Measurements from ENCODE around the gene USHBP1.
A peak's percentile ranks its signal among the peaks of the same experiment; 100 is the strongest.

Gene USHBP1

DNA sequence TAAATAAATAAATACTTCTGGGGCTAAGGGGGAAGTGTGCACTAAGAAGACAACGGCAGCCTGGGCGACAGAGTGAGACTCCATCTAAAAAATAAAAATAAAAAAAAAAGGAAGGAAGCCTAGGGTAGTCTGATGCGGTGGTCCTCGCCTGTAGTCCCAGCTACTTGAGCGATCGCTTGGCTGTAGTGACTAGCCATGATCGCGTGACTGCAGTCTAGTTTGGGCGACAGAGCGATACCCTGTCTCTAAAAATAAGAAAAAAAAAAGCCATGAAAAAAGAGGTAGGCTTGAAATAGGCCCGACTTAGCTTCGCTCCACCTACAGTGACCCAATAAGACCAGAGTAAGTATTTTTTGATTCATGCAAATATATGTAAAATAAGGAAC lies 2.0 kb upstream of the USHBP1 start:
- DNase-seq: no peak

DNA sequence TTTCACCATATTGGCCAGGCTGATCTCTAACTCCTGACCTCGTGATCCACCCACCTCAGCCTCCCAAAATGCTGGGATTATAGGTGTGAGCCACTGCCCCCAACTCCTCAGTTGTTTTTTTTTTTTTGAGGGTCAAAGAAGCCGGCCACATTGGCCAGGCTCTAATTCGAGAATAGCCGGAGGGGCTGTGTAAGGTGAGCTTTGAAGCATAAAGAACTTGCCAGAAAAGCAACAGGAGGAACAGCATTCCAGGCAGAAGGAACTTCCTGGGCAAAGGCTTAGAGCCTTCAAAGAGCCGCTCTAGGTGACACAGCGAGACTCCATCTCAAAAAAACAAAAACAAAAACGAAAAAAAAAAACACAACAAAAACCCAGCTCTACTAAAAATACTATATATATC lies 1.5 kb upstream of the USHBP1 start:
- no peak for DNase-seq

DNA sequence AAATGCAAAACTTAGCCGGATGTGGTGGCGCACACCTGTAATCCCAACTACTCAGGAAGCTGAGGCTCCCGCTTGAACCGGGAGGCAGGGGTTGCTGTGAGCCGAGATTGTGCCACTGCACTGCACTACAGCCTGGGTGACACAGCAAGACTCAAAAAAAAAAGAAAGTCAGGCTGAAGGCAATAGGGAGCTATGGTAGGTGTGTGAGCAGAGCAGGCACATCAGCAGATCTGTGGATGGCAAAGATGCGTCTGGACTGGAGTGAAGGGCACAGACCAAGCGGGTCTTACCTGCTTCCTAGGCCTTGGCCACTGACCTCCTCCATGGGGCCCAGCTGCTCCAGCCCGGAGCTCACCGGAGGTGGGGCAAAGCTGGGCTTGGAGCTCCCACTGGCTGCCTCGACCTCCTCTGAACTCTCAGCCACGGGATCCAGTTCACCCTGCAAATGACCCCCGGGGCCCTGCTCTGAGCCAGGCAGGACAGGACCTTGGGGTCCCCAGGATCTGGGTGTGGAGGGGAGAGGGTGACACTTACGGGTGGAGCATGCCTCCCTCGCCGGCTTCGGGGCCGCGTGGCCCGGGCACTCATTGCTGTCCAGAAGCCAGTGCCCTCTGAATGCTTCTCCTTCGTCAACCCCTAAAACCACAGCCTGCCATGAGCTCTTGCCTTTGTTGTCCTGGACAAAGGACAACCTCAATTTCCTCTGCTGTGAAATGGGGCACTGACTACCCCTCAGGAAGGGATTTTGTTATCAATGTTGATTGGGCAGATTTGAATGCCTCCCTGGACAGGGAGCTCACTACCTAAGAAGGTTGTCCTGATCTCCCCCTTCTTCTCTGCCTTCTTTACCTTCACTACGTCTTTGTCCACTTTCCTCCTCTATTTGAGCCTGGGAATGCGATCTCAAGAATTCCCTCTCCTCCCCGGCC lies 569 bp downstream of the USHBP1 start:
- DNase-seq: no peak

DNA sequence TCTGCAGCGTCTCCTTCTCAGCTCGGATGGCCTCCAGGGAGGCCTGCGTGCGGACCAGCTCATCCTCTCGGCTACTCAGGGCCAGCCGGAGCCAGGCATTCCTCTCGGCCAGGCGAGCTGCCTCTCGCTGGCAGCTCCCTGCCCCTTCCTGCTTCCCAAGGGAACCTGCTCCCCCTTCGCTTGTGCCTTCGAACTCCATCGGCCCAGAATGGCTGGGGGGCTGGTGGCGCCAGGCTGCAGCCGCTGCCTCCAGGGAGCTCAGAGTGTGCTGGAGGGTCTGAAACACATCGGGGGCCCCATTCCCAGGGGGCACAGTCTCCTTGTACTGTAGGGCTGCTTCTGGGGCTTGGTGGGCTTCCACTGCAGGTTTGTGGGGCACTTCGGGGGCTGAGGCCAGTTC lies 2.0 kb downstream of the USHBP1 start:
- DNase-seq: no peak

DNA sequence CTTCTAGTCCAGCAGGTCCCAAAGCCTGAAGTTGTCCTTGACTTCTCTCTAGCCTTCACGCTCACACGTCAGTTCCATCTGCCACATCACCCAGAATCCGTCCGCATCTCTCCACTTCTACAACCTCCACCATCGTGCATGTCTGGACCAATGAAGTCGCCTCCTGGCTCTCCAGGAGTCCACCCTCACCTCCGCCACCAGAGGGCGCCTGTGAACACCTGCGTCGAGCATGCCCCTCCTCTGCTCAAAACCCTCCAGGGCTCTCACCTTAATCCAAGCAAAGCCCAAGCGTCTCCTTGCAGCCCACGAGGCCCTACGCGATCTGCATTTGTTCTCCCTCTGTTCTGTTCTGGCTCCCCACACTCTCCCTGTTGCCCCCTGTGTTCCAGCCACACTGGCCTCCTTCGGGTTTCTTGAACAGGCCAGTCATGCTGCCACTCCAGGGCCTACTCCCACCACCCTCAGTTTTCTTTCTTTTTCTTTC lies 3.7 kb downstream of the USHBP1 start:
- DNase-seq: peak in 30 of 56 donors; percentile 4 to 72 (median 22)

DNA sequence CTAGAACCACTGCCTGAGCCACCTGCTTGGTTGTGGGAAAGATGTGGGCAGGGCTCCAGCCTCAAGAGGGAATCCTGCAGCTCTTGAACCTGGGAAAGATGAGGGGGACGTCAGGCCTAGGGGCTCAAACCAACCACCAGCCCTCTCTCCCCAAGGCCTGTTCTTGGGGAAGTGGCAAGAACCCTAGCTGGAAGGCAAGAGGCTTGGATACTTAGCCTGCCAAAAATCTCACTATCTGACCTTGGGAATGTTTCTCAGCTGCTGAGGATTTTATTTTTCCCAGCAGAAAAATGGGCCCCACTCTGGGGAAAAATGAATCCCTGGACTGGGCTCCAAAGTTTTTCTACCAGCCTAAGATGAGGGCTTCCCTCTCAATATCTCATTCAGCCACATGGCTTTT lies 4.6 kb downstream of the USHBP1 start:
- no peak for DNase-seq

DNA sequence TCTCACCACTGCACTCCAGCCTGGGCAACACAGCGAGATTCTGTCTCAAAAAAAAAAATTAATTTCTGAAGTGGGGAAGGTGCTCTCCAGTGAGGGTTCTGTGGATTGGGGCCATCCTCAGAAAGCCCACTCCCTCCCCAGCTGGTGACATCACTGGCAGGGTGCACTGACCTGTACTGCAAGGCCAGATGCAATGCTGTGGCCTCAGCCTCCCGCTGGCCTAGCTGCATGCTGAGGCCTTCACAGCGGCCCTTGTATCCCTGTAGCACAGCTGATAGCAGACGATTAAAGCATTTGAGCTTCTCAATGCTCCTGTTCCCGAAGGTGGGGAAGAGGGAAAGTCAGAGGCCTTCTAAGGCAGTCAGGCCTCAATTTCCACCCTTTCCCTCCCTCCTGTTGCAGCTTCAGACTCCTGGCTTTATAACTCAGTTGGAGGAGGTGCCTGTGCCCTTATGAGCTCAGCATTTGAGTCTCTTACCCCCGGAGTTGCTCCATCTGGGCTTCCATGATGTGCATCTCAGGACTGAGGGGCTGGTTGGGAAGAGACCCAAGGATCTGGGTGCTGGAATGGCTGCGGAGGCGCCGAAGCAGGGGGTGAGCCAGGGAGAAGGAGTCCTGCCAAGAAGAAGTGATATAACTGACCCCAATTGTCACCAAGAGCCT lies 5.3 kb downstream of the USHBP1 start:
- DNase-seq: no peak

DNA sequence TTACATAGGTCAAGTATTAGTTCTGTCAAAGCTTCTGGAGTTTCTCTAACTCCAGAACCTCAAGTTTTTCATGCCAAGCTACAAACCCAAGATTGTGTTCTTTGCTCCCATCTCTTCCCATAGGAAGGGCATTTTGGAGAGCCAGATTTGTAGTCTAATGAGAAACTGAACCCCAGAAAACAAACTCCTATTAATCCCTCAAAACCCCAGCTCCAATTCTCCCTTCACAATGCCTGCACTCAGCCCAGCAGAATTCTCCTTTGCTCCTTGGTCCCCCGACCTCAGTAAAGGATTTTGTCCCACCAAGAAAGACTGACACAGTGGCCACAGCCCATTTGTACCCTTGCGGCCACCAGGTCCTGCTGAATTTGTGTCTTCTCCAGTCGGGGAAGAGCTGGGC lies 8.4 kb downstream of the USHBP1 start:
- no peak for DNase-seq

DNA sequence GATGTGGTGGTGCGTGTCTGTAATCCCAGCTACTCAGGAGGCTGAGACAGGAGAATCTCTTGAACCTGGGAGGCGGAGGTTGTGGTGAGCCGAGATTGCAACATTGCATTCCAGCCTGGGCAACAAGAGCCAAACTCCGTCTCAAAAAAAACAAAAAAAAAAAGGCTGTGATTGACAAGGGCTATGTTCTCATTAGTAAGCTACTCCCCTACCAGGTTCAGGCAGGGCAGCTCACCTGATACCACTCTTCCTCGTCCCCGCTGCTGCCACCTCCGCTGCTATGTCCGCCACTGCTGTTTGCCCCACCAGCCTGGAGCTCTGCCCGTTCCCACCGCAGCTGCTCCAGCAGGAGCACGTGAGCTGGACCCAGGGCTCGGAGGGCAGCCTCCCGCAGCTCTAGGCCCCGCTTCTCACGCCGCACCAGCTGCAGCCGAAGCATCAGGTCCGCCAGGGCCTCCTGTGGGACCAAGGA lies 9.4 kb downstream of the USHBP1 start:
- DNase-seq: no peak

DNA sequence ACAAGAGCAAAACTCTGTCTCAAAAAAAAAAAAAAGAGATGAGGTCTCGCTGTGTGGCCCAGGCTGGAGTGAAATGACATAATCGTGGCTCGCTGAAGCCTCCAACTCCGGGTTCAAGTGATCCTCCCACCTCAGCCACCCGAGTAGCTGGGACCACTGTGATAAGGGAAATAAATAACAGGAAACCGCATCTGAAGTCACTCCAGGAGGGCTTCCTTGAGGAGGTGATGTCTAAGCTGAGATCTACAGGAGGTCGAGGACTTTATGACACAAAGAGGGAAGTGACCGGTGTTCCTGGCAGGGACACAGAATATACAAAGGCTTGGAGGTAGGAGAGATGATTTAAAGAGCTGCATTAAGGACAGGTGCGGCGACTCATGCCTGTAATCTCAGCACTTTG lies 9.9 kb downstream of the USHBP1 start:
- no peak for DNase-seq

DNA sequence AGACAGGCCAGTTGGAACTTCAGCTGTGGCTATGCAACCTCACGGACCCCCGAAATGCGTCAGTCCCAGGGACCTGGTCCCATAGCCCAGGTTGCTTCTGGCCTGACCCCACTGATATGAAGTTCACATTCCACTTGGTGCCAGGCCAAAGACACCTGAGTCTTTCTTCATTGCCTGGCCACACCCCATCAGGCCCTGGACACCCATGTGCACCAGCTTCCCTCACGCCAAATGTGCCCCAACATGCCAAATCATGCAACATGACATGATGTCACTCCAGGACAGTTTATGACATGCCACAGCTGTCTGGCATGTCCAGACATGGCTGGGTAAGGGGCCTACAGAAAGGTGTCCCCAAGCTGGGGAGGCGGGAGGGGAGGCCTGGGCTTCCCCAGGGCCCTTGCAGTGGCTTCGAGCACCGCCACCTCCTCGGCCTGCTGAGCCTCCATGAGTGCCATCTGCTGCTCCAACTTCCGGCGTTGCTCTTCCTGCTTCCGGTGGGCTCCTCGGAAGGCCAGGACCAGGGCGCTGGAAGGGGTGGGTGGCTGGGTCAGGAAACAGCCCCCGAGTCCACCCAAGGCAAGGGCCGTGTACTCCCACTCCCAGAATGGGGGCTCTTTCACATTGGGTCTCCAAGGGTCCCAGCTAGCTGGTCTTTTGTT lies 14.5 kb downstream of the USHBP1 start:
- no peak for DNase-seq

DNA sequence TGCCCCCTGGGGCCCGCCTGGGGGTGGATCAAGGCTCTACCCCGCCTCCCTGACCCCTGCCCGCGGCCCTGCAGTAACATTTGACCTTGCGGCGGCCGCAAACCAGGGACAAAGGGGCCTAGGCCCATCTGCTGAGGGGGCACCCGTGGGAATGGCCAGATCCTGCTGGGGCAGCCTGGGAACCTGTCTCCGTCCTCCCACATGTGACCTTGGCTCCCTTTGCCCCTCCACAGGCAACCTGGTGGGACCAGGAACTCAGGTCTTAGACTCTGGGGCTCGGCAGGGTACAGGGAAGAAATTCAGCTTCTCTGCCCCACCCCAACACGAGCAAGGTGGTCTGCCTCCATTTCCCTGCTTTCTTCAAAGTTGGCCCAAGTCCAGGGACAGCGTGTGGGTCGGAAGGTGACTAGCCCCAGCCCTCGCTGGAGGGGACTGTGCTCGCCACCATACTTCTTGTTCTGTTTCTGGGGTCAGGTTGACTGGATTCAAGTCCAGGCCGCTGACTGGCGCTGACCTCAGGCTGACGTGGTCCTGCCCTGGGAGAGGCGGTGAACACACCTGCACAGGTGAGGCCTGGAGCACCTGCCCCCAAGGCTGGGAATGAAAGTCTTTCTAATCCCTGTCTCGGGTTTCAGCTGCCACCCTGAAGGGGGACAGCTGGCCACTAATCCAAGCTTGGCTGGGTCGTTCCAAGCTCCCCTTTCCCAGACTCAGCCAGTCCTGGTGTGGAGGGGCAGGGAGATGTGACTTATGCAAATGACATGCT lies 16.4 kb downstream of the USHBP1 start:
- DNase-seq: no peak

DNA sequence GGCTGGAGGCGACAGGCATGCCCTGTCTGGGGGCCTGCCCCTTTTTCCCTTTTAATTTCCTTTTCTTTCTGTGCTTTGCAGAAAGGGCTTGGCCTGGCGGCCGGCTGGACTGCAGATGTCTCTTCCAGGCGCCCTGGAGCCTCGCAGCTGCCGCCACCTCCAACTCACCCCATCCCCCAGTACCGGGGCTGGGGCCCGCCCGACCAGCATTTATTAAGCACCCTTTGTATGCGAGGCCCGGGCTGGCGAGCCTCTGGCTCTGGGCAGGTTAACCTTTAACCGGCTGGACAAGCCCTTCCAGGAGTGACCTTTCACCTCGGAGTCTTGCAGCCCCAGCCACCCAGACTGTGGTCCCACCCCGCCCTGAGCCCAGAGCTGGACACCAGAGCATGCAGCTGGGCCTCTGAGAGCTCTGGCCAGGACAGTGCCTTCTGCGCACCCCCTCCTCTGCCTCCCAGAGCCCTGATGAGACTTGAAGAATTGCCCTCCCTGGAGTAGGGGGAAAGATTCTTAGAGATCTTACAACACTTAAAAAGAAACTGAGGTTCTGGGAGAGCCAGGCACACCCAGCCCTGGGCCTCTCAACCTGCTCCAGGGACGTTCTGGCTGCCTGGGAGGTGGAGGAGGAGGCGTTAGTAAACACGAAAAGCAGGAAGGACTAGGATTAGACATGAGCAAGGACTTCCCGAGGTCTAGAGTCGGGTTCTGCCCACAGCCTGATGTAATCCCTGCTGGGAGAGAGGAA lies 17.7 kb downstream of the USHBP1 start:
- DNase-seq: peak in 7 of 56 donors; percentile 15 to 51 (median 38)

DNA sequence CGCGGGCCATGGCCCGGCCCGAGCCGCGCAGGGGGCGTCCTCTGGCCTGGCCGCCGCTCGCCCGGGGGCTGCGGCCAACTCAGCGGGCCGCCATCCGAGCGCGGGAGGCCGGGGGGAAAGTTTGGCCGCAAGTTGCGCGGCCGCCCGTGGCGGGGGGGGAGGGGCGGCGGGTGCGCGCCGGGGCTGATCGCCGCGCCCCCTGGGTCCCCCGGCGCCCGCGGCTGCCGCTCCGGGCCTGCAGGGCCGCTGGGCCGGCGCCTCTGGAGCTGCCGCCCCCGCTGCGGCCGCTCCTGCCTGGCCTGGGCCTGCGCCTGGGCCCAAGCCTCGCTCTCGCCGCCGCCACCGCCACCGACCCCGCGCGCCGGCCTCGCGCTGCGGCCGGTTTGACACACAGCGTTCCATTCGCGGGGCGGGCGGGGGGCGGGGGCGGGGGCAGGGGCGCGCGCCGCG lies 19.0 kb downstream of the USHBP1 start, which contains the start of gene NR2F6:
Gene NR2F6 (minus strand): TSS at position 385 of the 450 bp plus-strand sequence. CDS start 699 bp downstream, outside the sequence.
- no peak for DNase-seq

DNA sequence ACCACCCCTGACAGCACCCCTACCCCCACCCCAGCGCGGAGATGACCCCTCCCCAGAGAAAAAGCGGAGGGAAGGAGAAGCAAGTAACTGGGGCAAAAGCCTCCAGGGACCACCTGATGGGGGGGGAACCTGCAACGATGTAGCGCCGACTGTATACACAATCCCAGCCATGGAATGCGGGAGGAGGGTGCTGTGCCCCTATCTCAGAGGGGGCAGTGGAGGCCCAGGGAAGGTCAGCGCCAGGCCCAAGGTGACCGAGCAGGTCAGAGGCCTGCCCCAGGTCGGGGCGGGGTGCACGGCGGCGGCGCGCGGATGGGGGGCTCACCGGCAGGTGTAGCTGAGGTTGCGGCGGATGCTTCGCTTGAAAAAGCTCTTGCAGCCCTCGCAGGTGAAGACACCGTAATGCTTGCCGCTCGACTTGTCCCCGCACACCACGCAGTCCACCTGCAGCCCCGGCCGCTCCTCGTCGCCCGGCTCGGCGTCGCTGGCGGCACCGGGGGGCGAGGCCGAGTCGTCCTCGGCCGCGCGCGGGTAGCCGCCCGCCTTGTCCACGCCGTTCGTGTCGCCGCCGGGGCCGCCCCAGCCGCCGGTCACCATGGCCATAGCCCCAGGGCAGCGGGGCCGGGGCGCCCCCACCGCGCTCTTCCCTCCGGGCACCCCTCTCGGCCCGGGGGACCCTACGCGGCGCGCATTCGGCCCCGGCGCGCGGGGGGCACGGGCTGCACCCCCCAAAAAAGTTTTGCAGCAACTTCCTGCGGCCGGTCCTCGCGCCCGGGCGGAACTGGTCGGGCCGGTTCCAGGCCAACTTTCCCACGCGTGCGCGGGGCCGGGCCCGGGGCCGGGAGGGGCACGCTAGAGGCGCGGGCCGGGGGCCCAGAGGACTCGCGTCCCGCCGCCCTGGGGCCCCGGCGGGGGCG lies 19.7 kb downstream of the USHBP1 start:
- DNase-seq: peak in 3 of 56 donors; percentile 21 to 26 (median 24)

DNA sequence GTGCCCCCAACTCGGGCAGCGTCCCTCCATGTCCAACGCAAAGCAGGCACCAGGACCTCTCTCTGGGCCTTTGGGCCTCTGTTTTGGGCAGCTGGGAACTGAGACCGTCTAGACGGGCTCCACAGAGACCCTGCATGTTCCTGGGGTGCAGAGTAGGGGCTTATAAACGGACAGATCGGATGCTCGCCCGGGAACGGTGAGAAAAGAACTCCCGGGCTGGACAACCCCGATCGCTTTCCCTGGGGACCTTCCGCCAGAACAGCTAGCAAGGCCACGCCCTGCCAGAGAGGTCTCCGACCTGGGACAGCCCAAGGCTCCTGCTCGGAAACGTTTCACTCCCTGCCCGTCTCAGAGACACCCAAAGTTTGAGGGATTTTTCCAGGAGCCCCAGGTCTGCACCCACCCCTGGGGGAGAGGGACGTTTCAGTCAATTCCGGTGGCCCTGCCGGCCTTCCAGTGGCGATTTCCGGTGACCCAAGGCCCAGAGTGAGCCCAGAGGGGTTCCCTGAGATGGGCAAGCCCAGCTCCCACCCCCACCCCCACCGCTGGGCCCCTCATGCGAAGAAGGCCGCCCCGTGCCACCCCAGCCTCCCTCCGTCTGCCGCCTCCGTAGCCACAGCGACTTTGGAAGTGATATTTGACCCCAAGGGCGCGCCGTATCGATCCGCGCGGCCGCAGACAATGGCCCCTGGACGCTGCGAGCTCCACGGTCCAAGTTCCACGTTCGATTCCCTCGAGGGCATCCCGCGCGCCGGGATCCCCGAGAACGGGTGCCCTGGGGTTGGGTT lies 20.5 kb downstream of the USHBP1 start:
- peak in 5 of 56 donors; percentile 16 to 37 (median 28) for DNase-seq

DNA sequence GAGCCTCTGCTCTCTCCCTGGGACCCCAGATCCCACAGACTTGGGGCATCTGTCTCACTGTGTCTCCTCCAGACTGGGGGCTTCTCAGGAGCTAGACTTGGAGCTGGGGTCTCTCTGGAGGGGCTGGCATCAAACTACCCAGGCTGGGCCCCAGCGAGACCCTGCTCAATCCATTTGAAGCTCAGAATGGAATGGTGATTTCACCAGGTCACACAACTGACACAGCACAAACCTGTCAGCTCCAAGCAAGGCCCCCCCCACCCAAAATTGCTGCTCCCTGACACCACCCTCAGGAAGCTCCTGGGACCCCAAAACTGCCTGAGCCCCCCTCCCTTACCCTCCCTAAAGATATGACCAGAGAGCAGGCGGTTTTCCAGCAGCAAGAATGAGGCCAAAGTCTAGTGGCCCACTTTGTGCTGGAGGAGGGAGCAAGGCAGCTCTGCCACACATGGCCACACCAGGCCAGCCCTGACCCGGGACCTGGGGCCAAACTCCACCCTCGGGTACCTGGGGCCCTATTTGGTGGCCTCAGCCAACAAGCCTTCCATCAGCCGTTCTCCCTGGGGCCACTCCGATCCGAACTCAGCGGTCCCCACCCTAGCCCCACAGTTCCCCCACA lies 21.2 kb downstream of the USHBP1 start:
- DNase-seq: peak in 1 of 56 donors; percentile 6
